Measurements from ENCODE around the gene RNF26.

The RNF26 gene

GRCh38 chr11:119345685-119346084, 11.4 kb downstream of the RNF26 start:
- H3K4me3 Mint-ChIP-seq: no peak overlapping the region
- no peaks in the 10 kb centered on the region for H3K36me3 Mint-ChIP-seq (ENCODE audit: low read depth)
- no peak for DNase-seq (ENCODE audit: low spot score)
- peaks cover 9% of the 10 kb centered on the region for H3K4me1 Mint-ChIP-seq (ENCODE audit: low read depth)
- no peak overlapping the region for H3K27ac Mint-ChIP-seq
- H3K27me3 Mint-ChIP-seq (ENCODE audit: low read depth): peaks cover 38% of the 10 kb centered on the region
- H3K9me3 Mint-ChIP-seq: no peaks in the 10 kb centered on the region

GRCh38 chr11:119346605-119347004, 12.3 kb downstream of the RNF26 start, which contains the start of gene MFRP:
MFRP (minus strand) TSS chr11:119346705; CDS start chr11:119346513, 192 bp downstream.
- peaks cover 38% of the 10 kb centered on the region for H3K27me3 Mint-ChIP-seq (ENCODE audit: low read depth)
- no peaks in the 10 kb centered on the region for H3K36me3 Mint-ChIP-seq (ENCODE audit: low read depth)
- no peaks in the 10 kb centered on the region for H3K9me3 Mint-ChIP-seq
- DNase-seq (ENCODE audit: low spot score): no peak
- peaks cover 4% of the 10 kb centered on the region for H3K4me1 Mint-ChIP-seq (ENCODE audit: low read depth)
- H3K4me3 Mint-ChIP-seq: no peak within 1 kb of the TSS
- no peak within 1 kb of the TSS for H3K27ac Mint-ChIP-seq

GRCh38 chr11:119347242-119347641, 12.9 kb downstream of the RNF26 start:
- H3K4me3 Mint-ChIP-seq: no peak overlapping the region
- H3K27me3 Mint-ChIP-seq (ENCODE audit: low read depth): peaks cover 35% of the 10 kb centered on the region
- no peak for DNase-seq (ENCODE audit: low spot score)
- H3K9me3 Mint-ChIP-seq: no peaks in the 10 kb centered on the region
- no peak overlapping the region for H3K27ac Mint-ChIP-seq
- peaks cover 4% of the 10 kb centered on the region for H3K4me1 Mint-ChIP-seq (ENCODE audit: low read depth)
- no peaks in the 10 kb centered on the region for H3K36me3 Mint-ChIP-seq (ENCODE audit: low read depth)

GRCh38 chr11:119347940-119348605, 13.7 kb downstream of the RNF26 start:
- no peak for DNase-seq (ENCODE audit: low spot score)
- H3K4me1 Mint-ChIP-seq (ENCODE audit: low read depth): peaks cover 4% of the 10 kb centered on the region
- H3K9me3 Mint-ChIP-seq: no peaks in the 10 kb centered on the region
- no peak overlapping the region for H3K4me3 Mint-ChIP-seq
- H3K27me3 Mint-ChIP-seq (ENCODE audit: low read depth): peaks cover 34% of the 10 kb centered on the region
- H3K36me3 Mint-ChIP-seq (ENCODE audit: low read depth): no peaks in the 10 kb centered on the region
- no peak overlapping the region for H3K27ac Mint-ChIP-seq

- H3K27me3 Mint-ChIP-seq (ENCODE audit: low read depth): peaks cover 34% of the 10 kb centered on the region
- DNase-seq (ENCODE audit: low spot score): no peak
- peak overlapping the region; percentile 3 for H3K4me3 Mint-ChIP-seq
- no peaks in the 10 kb centered on the region for H3K36me3 Mint-ChIP-seq (ENCODE audit: low read depth)
- H3K4me1 Mint-ChIP-seq (ENCODE audit: low read depth): peaks cover 4% of the 10 kb centered on the region
- H3K27ac Mint-ChIP-seq: peak overlapping the region; percentile 50
- no peaks in the 10 kb centered on the region for H3K9me3 Mint-ChIP-seq
Observed at GRCh38 chr11:119350302-119350701, 16.0 kb downstream of the RNF26 start.

- peaks cover 5% of the 10 kb centered on the region for H3K4me1 Mint-ChIP-seq (ENCODE audit: low read depth)
- H3K36me3 Mint-ChIP-seq (ENCODE audit: low read depth): no peaks in the 10 kb centered on the region
- H3K27me3 Mint-ChIP-seq (ENCODE audit: low read depth): peaks cover 35% of the 10 kb centered on the region
- no peaks in the 10 kb centered on the region for H3K9me3 Mint-ChIP-seq
- H3K27ac Mint-ChIP-seq: no peak overlapping the region
- H3K4me3 Mint-ChIP-seq: no peak overlapping the region
- no peak for DNase-seq (ENCODE audit: low spot score)
Observed at GRCh38 chr11:119351232-119351631, 16.9 kb downstream of the RNF26 start.

GRCh38 chr11:119352857-119353260, 18.5 kb downstream of the RNF26 start:
- H3K27ac Mint-ChIP-seq: no peak overlapping the region
- H3K27me3 Mint-ChIP-seq (ENCODE audit: low read depth): peaks cover 26% of the 10 kb centered on the region
- no peak overlapping the region for H3K4me3 Mint-ChIP-seq
- H3K9me3 Mint-ChIP-seq: no peaks in the 10 kb centered on the region
- no peaks in the 10 kb centered on the region for H3K36me3 Mint-ChIP-seq (ENCODE audit: low read depth)
- H3K4me1 Mint-ChIP-seq (ENCODE audit: low read depth): peaks cover 8% of the 10 kb centered on the region
- DNase-seq (ENCODE audit: low spot score): no peak

- H3K4me3 Mint-ChIP-seq: no peak overlapping the region
- no peaks in the 10 kb centered on the region for H3K9me3 Mint-ChIP-seq
- H3K27ac Mint-ChIP-seq: no peak overlapping the region
- peaks cover 9% of the 10 kb centered on the region for H3K4me1 Mint-ChIP-seq (ENCODE audit: low read depth)
- no peak for DNase-seq (ENCODE audit: low spot score)
- peaks cover 24% of the 10 kb centered on the region for H3K27me3 Mint-ChIP-seq (ENCODE audit: low read depth)
- H3K36me3 Mint-ChIP-seq (ENCODE audit: low read depth): no peaks in the 10 kb centered on the region
Observed at GRCh38 chr11:119355091-119355843, 20.9 kb downstream of the RNF26 start.

- Mint-ChIP-seq H3K27ac (peak overlapping the region; percentile 70), H3K4me3 (peak overlapping the region; percentile 91), H3K27me3 (ENCODE audit: low read depth) (peaks cover 17% of the 10 kb centered on the region), H3K36me3 (ENCODE audit: low read depth) (no peaks in the 10 kb centered on the region), H3K4me1 (ENCODE audit: low read depth) (peaks cover 9% of the 10 kb centered on the region), H3K9me3 (no peaks in the 10 kb centered on the region)
- peak; percentile 66 for DNase-seq (ENCODE audit: low spot score)
Observed at GRCh38 chr11:119356349-119357031, 22.2 kb downstream of the RNF26 start.

- Mint-ChIP-seq H3K27me3 (ENCODE audit: low read depth) (peaks cover 13% of the 10 kb centered on the region), H3K27ac (no peak overlapping the region), H3K9me3 (no peaks in the 10 kb centered on the region), H3K4me3 (peak overlapping the region; percentile 69), H3K4me1 (ENCODE audit: low read depth) (peaks cover 9% of the 10 kb centered on the region), H3K36me3 (ENCODE audit: low read depth) (no peaks in the 10 kb centered on the region)
- DNase-seq (ENCODE audit: low spot score): no peak
Observed at GRCh38 chr11:119357074-119357473, 22.7 kb downstream of the RNF26 start.

- H3K4me1 Mint-ChIP-seq (ENCODE audit: low read depth): peaks cover 13% of the 10 kb centered on the region
- H3K4me3 Mint-ChIP-seq: no peak overlapping the region
- H3K27ac Mint-ChIP-seq: no peak overlapping the region
- peaks cover 19% of the 10 kb centered on the region for H3K27me3 Mint-ChIP-seq (ENCODE audit: low read depth)
- DNase-seq (ENCODE audit: low spot score): no peak
- no peaks in the 10 kb centered on the region for H3K9me3 Mint-ChIP-seq
- no peaks in the 10 kb centered on the region for H3K36me3 Mint-ChIP-seq (ENCODE audit: low read depth)
Observed at GRCh38 chr11:119359365-119360214, 25.3 kb downstream of the RNF26 start.

- Mint-ChIP-seq H3K36me3 (ENCODE audit: low read depth) (no peaks in the 10 kb centered on the region), H3K27me3 (ENCODE audit: low read depth) (peaks cover 26% of the 10 kb centered on the region), H3K4me3 (no peak overlapping the region), H3K27ac (no peak overlapping the region), H3K9me3 (no peaks in the 10 kb centered on the region), H3K4me1 (ENCODE audit: low read depth) (peaks cover 13% of the 10 kb centered on the region)
- DNase-seq (ENCODE audit: low spot score): peak; percentile 63
Observed at GRCh38 chr11:119361056-119361787, 26.9 kb downstream of the RNF26 start.

Data from T-helper 2 cell treated with Interferon-gamma antibody and Interleukin-4, amounts not matched to agents 5 μg/mL and 100 μg/mL, for 36 hours (primary cell).